C4-2B (cell line): Measurements from ENCODE around the gene TEX29.

Experiments used
- H3K27ac ChIP-seq: fragments of 450-650 bp; 2 replicates; pipeline ENCODE4 v1.5.1; 2017
- CTCF ChIP-seq: fragments of 450-650 bp; conservative IDR thresholded peaks from 2 replicates; pipeline ENCODE4 v1.5.1; 2017; ENCODE audit warnings: mild to moderate bottlenecking
- ZFX ChIP-seq: fragments of 450-650 bp; IDR thresholded peaks from 2 replicates; pipeline ENCODE4 v1.6.1; 2017

TEX29 gene

DNA sequence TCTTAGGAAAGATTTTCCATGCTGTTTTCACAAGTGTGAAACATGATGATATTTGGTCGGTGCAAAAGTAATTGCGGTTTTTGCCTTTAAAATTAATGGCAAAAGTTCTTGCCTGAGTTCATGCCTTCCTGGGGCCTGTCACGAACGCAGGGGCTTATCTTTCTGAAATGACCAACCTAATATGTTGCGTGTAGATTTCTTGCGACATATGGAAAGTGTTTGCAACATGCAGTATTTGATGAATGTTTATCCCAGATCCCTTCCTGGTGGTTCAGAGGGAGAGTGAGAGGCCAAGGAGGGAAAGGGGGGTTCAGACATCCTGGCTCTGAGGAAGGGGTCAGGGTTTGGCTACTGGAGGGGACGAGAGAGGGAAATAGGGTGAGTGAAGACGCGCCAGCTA is 72.0 kb downstream of the TEX29 start:
- no peak overlapping the region for H3K27ac ChIP-seq

DNA sequence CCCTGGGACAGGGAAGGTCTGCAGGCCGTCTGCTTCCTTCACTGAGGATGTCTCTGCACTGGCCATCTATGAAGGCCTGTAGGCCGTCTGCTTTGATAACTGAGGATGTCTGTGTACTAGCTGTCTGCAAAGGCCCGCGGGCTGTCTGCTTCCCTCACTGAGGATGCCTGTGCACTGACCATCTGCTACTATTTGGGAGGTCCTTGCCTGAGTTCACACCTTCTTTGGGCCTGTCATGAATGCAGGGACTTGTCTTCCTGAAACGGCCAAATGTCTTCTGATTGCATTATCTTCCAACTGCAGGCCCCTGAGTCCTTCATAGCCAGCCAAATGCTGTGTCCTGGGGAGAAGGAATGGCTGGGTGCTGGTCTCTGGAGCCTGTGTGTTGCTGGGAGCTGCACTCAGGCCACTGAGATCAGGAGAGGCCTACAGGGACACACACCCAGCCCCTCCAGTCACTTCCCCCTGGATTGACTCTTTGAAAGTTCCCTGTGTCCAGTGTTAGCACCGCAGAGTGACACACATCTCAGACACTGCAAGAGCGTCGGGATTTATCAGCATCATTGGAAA is 72.9 kb downstream of the TEX29 start:
- H3K27ac ChIP-seq: no peak overlapping the region
- TF ChIP-seq ZFX (no peak), CTCF (no peak)

More for the DNA sequence above, 72.0 kb downstream of the TEX29 start:
- TF ChIP-seq CTCF: no peak
- no peak for TF ChIP-seq ZFX
